Activated CD4-positive, alpha-beta T cell treated with anti-CD3 and anti-CD28 coated beads for 48 hours (primary cell): Measurements from ENCODE around the gene SNCG.
"Not testable (repeated sequence)": the region's sequence is repeated elsewhere in the genome, so short reads cannot be mapped to it uniquely, and the experiment has no call there.

ENCODE experiments used
- DNase-seq: peaks from one replicate; pipeline ENCODE4 v3.0.0-alpha.2; 2020

SNCG gene

DNA sequence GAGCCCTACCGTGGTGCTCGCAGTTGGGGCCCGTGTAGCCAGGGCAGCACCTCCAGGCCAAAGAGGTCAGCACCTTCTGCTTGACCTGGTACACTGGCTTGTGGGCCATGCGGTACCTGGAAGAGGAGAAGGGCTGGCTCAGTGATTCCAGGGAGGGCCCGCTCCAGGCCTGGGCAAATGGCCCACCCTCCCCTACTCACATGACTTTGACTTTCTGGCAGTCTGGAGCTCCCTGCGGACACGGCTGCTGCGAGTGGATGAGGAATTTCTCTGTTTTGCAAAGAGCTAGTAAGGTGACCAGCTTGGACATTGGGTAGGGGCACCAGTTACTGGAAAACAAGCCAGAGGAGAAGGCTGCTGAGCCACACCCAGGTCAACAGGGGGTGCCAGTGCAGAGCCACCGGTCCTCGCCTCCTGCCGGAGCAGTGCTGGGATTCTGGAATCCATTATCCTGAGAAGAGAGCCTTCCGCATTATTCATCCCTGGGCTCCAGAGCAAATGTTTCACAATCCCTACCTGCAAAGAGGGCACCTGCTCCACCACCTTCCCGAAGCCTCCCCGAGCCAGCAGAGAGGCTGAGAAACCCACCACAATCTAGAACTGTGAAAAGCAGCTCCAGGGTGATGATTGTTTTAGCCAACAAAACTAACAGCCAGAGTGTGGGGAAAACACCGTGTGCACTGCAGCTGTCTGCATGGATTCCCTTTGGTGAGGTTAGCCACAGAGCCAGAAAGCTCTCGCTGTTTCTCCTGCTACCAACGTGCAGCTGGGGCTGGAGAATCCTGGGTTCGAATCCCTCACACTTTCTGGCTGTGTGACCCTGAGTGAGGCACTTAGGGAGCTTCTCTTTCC lies 12.8 kb upstream of the SNCG start:
- no peak for DNase-seq

- DNase-seq: no peak
Measured at GRCh38 chr10:86946213-86947155, 11.9 kb upstream of the SNCG start.

DNA sequence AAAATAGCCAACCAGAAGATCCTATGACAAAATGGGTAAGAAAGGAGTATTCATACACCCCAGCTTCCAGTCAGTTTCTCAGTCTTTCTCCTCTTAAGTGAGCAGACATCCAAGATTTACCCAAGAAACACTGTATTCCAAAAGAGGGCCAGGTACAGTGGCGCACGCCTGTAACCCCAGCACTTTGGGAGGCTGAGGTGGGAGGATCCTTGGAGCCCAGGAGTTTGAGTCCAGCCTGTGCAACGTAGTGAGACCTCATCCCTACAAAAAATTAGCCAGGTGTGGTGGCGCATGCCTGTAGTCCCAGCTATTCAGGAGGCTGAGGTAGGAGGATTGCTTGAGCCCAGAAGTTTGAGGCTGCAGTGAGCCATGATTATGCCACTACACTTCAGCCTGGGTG lies 10.6 kb upstream of the SNCG start:
- DNase-seq: not testable (repeated sequence)

DNA sequence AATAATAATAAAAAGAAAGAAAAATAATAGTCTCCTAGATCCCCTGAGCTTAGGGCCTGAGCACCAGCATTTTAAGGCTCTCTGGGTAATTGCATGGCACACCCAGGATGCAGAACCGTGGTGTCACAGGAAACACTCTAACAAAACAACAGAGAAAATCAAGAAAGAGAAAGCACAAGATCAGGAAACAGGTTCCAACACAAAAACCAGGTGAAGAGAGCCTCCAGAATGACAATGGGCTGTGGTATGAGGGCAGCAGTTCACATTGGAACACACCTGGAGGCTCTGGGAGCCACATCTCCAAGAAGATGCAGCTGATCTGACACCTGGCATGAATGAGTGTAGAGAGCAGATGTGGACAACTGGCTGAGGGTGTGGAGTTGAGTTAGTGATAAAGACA lies 8.1 kb upstream of the SNCG start:
- no peak for DNase-seq

GRCh38 chr10:86951184-86951761 lies 7.1 kb upstream of the SNCG start:
- no peak for DNase-seq

- no peak for DNase-seq
Measured at GRCh38 chr10:86952106-86952505, 6.3 kb upstream of the SNCG start.

GRCh38 chr10:86952697-86953096 lies 5.7 kb upstream of the SNCG start:
- not testable (repeated sequence) for DNase-seq

DNA sequence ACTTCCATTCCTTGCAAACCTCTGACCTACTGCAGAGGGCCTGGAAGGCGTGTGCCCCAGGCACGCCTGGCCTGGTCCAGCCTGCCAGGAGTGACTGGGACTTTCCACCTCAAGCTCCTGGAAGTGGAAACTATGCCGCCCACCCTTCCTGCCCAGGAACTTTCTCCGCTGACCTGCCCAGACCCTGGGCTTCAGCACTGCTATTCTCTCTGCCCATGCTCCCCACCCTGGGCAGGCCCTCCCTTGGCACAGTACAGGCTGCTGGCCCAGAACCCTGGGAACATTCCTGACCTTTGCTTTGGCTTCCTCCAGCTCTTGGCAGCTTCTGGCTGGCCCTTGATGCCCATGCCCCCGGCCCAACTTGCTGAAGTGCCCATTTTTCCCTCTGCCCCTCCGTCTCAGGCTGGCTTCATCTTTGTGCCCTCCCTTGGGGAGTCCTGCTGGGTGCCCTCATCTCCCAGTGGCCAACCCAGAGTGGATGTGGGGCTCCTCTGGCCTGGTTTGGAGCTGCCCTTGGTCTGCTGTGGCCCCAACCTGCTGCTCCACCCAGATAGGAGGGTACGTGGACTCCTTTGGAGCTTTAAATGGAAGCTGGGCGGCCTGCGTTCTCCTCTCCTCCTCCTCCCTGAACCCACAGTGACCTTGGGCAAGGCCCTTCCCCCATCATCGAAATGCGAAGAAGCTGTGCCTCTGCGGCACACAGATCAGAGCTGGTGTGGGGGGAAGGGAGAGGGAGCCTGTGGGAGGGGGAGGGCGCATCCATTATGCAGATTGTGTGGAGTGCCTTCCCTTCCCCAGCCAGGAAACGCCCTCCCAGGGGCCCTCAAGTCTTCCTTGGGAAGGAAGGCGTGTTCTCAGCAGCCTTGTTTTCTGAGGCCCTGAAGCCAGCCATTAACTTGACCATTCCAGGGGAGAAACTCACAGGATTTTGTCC lies 4.4 kb upstream of the SNCG start:
- no peak for DNase-seq

- no peak for DNase-seq
Measured at GRCh38 chr10:86954681-86955500, 3.5 kb upstream of the SNCG start.

- no peak for DNase-seq
Measured at GRCh38 chr10:86955501-86956194, 2.8 kb upstream of the SNCG start.

GRCh38 chr10:86956195-86956847 lies 2.1 kb upstream of the SNCG start:
- DNase-seq: no peak

GRCh38 chr10:86956848-86957448 lies 1.5 kb upstream of the SNCG start:
- no peak for DNase-seq

DNA sequence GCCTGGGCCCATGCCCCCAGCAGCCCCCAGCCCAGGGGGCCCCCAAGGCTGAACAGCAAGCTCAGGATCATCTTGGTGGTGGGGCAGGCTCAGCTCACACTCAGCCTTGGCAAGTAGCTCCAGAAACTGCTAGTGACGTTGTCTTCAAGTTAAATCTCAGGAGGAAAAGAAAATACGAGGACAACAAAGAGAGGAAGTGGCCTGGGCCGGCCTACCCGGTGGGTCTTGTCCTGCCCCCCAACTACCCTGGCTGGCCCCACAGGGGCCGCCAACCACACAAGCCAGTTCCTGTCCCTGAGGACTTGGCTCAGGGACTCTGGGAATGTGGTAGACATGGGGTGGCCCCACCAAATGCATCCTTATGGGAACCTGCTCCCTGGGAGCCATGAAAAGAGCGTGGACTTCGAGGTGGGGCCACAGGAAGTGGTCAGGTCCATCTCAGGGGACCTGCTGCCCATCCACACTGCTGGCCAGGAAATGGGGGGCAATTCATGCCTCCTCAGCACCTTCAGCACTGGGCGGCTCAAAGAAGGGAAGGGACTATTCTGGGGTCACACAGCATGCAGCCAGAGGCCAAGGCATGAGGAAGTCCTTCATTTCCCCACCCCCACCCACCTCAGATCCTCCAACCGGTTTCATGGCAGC lies 806 bp upstream of the SNCG start, which contains the start of gene MMRN2:
Gene MMRN2, minus strand, starts transcription at position 145 of the 645 bp plus-strand sequence. Its CDS starts 74 bp downstream, at position 71.
- DNase-seq: no peak

GRCh38 chr10:86958901-86959736 lies 720 bp downstream of the SNCG start:
- no peak for DNase-seq

DNA sequence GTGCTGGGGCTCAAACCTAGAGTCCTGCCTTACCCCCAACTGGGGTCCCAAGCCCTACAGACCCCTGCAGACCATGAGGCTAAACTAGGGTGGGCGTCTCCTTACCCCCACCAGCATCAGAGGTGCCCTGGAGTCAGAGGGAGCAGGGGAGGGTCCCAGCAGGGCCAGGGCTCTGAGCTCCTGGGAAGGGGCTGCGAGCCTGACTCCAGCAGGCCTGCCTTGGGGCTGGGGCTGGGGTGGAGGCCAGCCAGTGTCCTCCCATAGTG lies 1.3 kb downstream of the SNCG start:
- DNase-seq: no peak

DNA sequence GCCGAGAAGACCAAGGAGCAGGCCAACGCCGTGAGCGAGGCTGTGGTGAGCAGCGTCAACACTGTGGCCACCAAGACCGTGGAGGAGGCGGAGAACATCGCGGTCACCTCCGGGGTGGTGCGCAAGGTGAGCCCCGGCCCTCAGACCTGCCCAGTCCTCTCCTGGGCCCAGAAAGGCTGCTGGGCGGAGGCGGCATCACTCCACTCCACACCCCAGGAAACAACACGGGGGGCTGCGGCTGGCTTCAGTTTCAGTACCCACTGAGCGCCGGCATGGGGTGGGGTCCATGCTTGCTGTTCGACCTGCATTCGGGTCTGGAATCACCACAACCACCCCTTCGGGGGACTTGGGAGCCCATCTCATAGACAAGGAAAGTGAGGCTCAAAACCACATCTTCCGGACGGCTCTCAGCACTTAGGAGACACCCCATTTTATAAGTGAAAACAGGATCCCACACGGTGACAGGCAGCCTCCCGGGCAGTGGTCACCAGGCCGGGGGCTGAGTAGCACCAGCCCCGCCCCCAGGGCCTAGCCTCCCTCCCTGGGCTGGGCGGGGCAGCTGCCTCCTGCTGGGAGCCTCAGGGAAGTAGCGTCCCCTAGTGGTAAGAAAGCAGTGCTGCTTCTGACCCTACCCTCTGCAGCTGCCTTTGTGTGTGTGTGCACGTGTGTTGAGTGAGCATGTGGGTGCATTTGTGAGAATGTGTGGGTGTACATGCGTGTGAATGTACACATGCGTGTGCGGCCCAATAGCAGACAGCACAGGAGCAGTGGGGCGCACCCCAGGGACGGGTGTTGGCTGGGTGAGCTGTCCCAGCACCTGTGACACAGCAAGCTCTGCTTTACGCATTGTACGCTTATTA lies 1.8 kb downstream of the SNCG start:
- DNase-seq: peak; percentile 62

DNA sequence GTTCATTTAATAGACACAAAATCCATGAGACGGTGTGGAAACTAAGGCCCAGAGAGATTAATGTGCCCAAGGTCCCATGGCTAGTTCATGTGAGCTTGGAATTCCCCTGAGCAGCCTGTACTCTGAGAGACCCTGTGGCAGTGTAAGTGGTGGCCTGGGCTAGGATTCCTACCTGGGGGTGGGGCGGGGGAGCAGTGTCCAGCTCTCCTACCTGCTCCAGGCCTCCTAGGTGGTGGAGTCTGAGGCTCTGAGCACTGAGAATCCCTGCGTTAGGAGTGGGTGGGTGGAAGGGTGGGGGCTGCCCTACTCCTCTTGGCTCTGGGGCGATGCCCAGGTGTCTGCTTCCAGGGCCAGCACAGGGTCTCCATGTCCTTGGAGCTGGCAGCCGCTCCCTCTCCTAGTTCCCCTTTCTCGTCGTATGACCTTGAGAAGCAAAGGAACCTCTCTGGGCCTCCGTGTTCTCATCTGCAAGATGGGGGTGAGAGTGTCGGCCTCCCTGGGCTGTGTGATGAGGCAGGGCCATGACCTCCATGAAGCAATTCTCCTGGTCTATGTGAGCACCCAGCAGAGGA lies 2.5 kb downstream of the SNCG start:
- no peak for DNase-seq
